K562 (cell line): ENCODE data around the gene SNCB. TPM values are rescaled to one million over a fixed set of nuclear protein-coding genes. Genes with fewer than 3 reads are reported as not detected.
A peak's percentile ranks its signal among the peaks of the same experiment; 100 is the strongest.

Experiments used
- ATAC-seq: fragments of 200-7000 bp; cut with Tn5 transposase; 3 replicates; pipeline ENCODE4 v1.9.1; 2020; ENCODE audit warnings: moderate library complexity
- BruUV-seq: library from RNA; stranded (reverse); fragments of 400-500 nt; replicated peaks from 2 replicates; lab custom pipeline; 2021; lab: Mats Ljungman, UMichigan
- CTCF ChIA-PET: fragments of 300-600 bp; formaldehyde crosslinking; extraction: SDS; loops from one replicate; lab custom pipeline; 2021; ENCODE audit warnings: low intra/inter-chr PET ratio; lab: Yijun Ruan, JAX
- POLR2A ChIA-PET: fragments of 300-600, 350-650 bp; sonication (Branson Sonifier 250); formaldehyde crosslinking; extraction: SDS; loops from one replicate; lab custom pipeline; 2021; ENCODE audit warnings: antibody characterized with exemption, inconsistent platforms; lab: Yijun Ruan, JAX
- DNase-seq, 4 experiments: peaks; one replicate each; pipeline versions ENCODE4 v3.0.0 to v3.0.0-alpha.2; 2011 to 2018; ENCODE audit warnings: low spot score in 3 of 4, mixed read lengths in 3 of 4; ENCODE audit errors: extremely low read depth in 1 of 4
- FAIRE-seq: peaks from 2 replicates; lab custom pipeline; 2011; peaks lifted over from hg19 to GRCh38; lab: Jason Lieb, UNC
- H2AFZ ChIP-seq: 2 replicates; pipeline ENCODE4 v1.6.0; 2011; ENCODE audit warnings: low read depth, low read length, control low read depth, inconsistent platforms
- H3K27ac ChIP-seq: fragments of 200-600 bp; 3 replicates; pipeline ENCODE4 v1.8.0; 2011; ENCODE audit warnings: low read depth, mild to moderate bottlenecking, control low read depth, inconsistent platforms, low read length, moderate library complexity, mixed read lengths; ENCODE audit errors: extremely low read depth
- H3K27me3 ChIP-seq, 2 experiments: fragments of 300-600 bp in 1 of 2; 2 replicates in 1 of 2; 3 replicates in 1 of 2; pipeline versions ENCODE4 v1.6.0 to v1.8.0; 2011; ENCODE audit warnings: inconsistent platforms in 2 of 2, low read length in 2 of 2, mild to moderate bottlenecking in 1 of 2, mixed read lengths in 1 of 2, moderate library complexity in 1 of 2; ENCODE audit not compliant: control insufficient read depth in 2 of 2, insufficient read depth in 2 of 2
- H3K36me3 ChIP-seq: fragments of 300-600 bp; 3 replicates; pipeline ENCODE4 v1.8.0; 2011; ENCODE audit warnings: mild to moderate bottlenecking, low read length, inconsistent platforms; ENCODE audit not compliant: control insufficient read depth, insufficient read depth
- H3K4me1 ChIP-seq, 2 experiments: fragments of 200-600 bp in 1 of 2; replicated peaks in 1 of 2; 2 replicates in 1 of 2; 3 replicates in 1 of 2; pipeline versions ENCODE4 v1.5.1 to v1.8.0; 2011; ENCODE audit warnings: inconsistent platforms in 2 of 2, low read length in 2 of 2, mild to moderate bottlenecking in 1 of 2, mixed read lengths in 1 of 2, moderate library complexity in 1 of 2; ENCODE audit not compliant: control insufficient read depth in 2 of 2, insufficient read depth in 2 of 2
- H3K4me2 ChIP-seq: 2 replicates; pipeline ENCODE4 v1.6.1; 2011; ENCODE audit warnings: low read length, control low read depth, inconsistent platforms, mixed read lengths; ENCODE audit not compliant: insufficient read depth
- H3K4me3 ChIP-seq: fragments of 200-600 bp; sonication (generic), shearing (Covaris generic); 2 replicates; pipeline ENCODE4 v1.5.1; 2016; ENCODE audit warnings: control low read depth, inconsistent platforms
- H3K79me2 ChIP-seq: fragments of 200-600 bp; 3 replicates; pipeline ENCODE4 v1.8.0; 2011; ENCODE audit warnings: low read length, inconsistent platforms; ENCODE audit not compliant: control insufficient read depth, insufficient read depth
- H3K9ac ChIP-seq, 2 experiments: 2 replicates each; pipeline versions ENCODE4 v1.6.0 to v1.6.1; 2011; ENCODE audit warnings: low read depth in 2 of 2, low read length in 2 of 2, control low read depth in 1 of 2, inconsistent platforms in 1 of 2, mild to moderate bottlenecking in 1 of 2, mixed read lengths in 1 of 2; ENCODE audit not compliant: insufficient read depth in 1 of 2
- H3K9me1 ChIP-seq: one replicate; pipeline ENCODE4 v1.6.0; 2011; ENCODE audit warnings: inconsistent platforms, mild to moderate bottlenecking, low read length, moderate library complexity; ENCODE audit not compliant: control insufficient read depth, insufficient read depth
- H3K9me3 ChIP-seq: replicated peaks from 2 replicates; pipeline ENCODE4 v1.5.1; 2011; ENCODE audit warnings: low read depth, low read length, inconsistent platforms; ENCODE audit not compliant: control insufficient read depth, insufficient read depth
- H4K20me1 ChIP-seq: replicated peaks from 2 replicates; pipeline ENCODE4 v1.6.1; 2011; ENCODE audit warnings: low read length, inconsistent platforms, mixed read lengths; ENCODE audit not compliant: control insufficient read depth, insufficient read depth
- EP400 ChIP-seq: fragments of 450-650 bp; IDR thresholded peaks from 2 replicates; pipeline ENCODE4 v1.6.1; 2017; ENCODE audit warnings: antibody characterized with exemption, mild to moderate bottlenecking, moderate library complexity
- ETV1 ChIP-seq: fragments of 450-650 bp; conservative IDR thresholded peaks from 2 replicates; pipeline ENCODE4 v1.6.1; 2016; ENCODE audit warnings: missing genetic modification characterization, control low read depth, low read depth, missing compliant biosample characterization
- GTF2A2 ChIP-seq: IDR thresholded peaks from 2 replicates; pipeline ENCODE4 v1.6.1; 2016; ENCODE audit warnings: mild to moderate bottlenecking, missing genetic modification characterization, missing compliant biosample characterization
- KAT2B ChIP-seq: IDR thresholded peaks from one replicate; pipeline ENCODE4 v1.6.1; 2012; ENCODE audit warnings: low read depth, mild to moderate bottlenecking, control low read depth, inconsistent platforms, low read length, moderate library complexity
- MBD2 ChIP-seq: sonication (generic); IDR thresholded peaks from 2 replicates; pipeline ENCODE4 v1.6.1; 2016; ENCODE audit warnings: low read depth, borderline replicate concordance
- MCM5 ChIP-seq: fragments of 450-650 bp; IDR thresholded peaks from 2 replicates; pipeline ENCODE4 v1.6.1; 2016; ENCODE audit warnings: low read depth
- OTX1 ChIP-seq: fragments of 450-650 bp; formaldehyde crosslinking; IDR thresholded peaks from 2 replicates; pipeline ENCODE4 v1.4.0; 2022; ENCODE audit warnings: mild to moderate bottlenecking
- SMAD2 ChIP-seq: fragments of 150-350 bp; IDR thresholded peaks from 2 replicates; pipeline ENCODE4 v1.6.1; 2014; ENCODE audit warnings: low read depth, mild to moderate bottlenecking, low read length
- SNAPC5 ChIP-seq: fragments of 250-450 bp; sonication (Bioruptor Pico); IDR thresholded peaks from 2 replicates; pipeline ENCODE4 v1.8.0; 2021; ENCODE audit warnings: moderate library complexity, mild to moderate bottlenecking, inconsistent platforms
- ZBTB49 ChIP-seq: sonication (generic); formaldehyde crosslinking; IDR thresholded peaks from 2 replicates; pipeline ENCODE4 v1.8.0; 2022; ENCODE audit warnings: missing genetic modification reagents, mild to moderate bottlenecking, borderline replicate concordance
- WGBS: fragments of 100-300 bp; shearing (Covaris generic); methylation state at CpG from one replicate; pipeline ENCODE4 v1.1.6; 2016; ENCODE audit warnings: low coverage, mixed read lengths; ENCODE audit not compliant: insufficient coverage; ENCODE audit errors: missing lambda C conversion rate; 5-methylcytosine and 5-hydroxymethylcytosine counted together
- in situ Hi-C: fragments of 300-500 bp; cut with MboI; formaldehyde crosslinking; loops from 4 replicates; pipeline ENCODE4 v1.15.0; 2018; ENCODE audit warnings: inconsistent platforms, mixed read lengths
- intact Hi-C: fragments of 100-400 bp; cut with micrococcal nuclease; formaldehyde crosslinking; loops from 2 replicates; pipeline ENCODE4 v1.14.2; 2022
- polyA plus RNA-seq, 8 experiments: library from polyadenylated mRNA; depleted of rRNA in 4 of 8; stranded (reverse) in 5 of 8; unstranded in 3 of 8; fragments of >200 nt; fragmentation: Nextera tagmentation in 2 of 8; fragmentation: Illumina TruSeq in 1 of 8; extraction: Ambion mirVana in 2 of 8; extraction: Trizol in 1 of 8; gene quantifications; 2 replicates each; pipeline versions ENCODE4 v1.2.1 to v1.2.3, GENCODE V29; 2011 to 2014; ENCODE audit warnings: inconsistent platforms in 1 of 8, missing spikeins in 1 of 8
- total RNA-seq, 7 experiments: library from RNA; depleted of rRNA in 6 of 7; stranded (reverse); fragments of >200 nt in 6 of 7; fragmentation: Illumina TruSeq in 2 of 7; extraction: Trizol in 2 of 7; gene quantifications; 2 replicates each; pipeline versions ENCODE4 v1.2.1 to v1.2.3, GENCODE V29; 2011 to 2021; ENCODE audit warnings: low replicate concordance in 1 of 7

The SNCB gene
- total and polyA plus RNA-seq, 9 of the 15 experiments (the other 6 are each of a cell fraction or from before 2014, with no cell fraction given): not detected

GRCh38 chr5:176644294-176644693, 14.0 kb upstream of the SNCB start:
- peaks cover 19% of the 10 kb centered on the region for H3K79me2 ChIP-seq
- no peak overlapping the region for H3K4me3 ChIP-seq
- H3K4me2 ChIP-seq: no peak overlapping the region
- CTCF ChIA-PET: no interaction called here
- DNase-seq: peak in 1 of 4 experiments; percentile 38
- H3K9me1 ChIP-seq: no peaks in the 10 kb centered on the region
- H3K27me3 ChIP-seq: 0 out of 5 replicates have a peak, but pooled peaks cover 0 to 3% of the 10 kb centered on the region in 2 experiments
- peak overlapping the region; percentile 62; the same call in 1 of the 2 replicates for H2AFZ ChIP-seq
- H3K27ac ChIP-seq: no peak overlapping the region
- in situ Hi-C loops (no loop called here), intact Hi-C loops (loop anchor here (10.0 kb wide), 1 partner anchor 69 kb away; no protein-coding TSS in a partner anchor)
- no peak for ATAC-seq
- no peaks in the 10 kb centered on the region for H3K36me3 ChIP-seq
- peak; percentile 67 for FAIRE-seq
- POLR2A ChIA-PET: no interaction called here
- peaks cover 4% of the 10 kb centered on the region; the same call in 1 of the 2 replicates for H4K20me1 ChIP-seq
- TF ChIP-seq MBD2: no peak
- TF ChIP-seq MCM5: no peak
- no peak for TF ChIP-seq EP400
- H3K9ac ChIP-seq: peak overlapping the region in 1 of 2 experiments; percentile 69; a peak in 1 of 4 replicates
- no TSS peak for BruUV-seq
- peaks cover 35 to 62% of the 10 kb centered on the region in 2 experiments for H3K4me1 ChIP-seq
- H3K9me3 ChIP-seq: no peaks in the 10 kb centered on the region
- 27% methylated on average over 9 of the region's 9 CpGs for WGBS

GRCh38 chr5:176643491-176644219, 13.3 kb upstream of the SNCB start:
- Histone ChIP-seq H3K4me1 (peaks cover 31 to 56% of the 10 kb centered on the region in 2 experiments), H3K36me3 (no peaks in the 10 kb centered on the region), H3K27ac (no peak overlapping the region), H3K4me3 (no peak overlapping the region), H3K9me1 (no peaks in the 10 kb centered on the region), H3K79me2 (peaks cover 13% of the 10 kb centered on the region), H3K9ac (peak overlapping the region in 1 of 2 experiments; percentile 69; a peak in 1 of 4 replicates), H3K4me2 (no peak overlapping the region), H3K27me3 (0 out of 5 replicates have a peak, but pooled peaks cover 0 to 6% of the 10 kb centered on the region in 2 experiments), H4K20me1 (peaks cover 4% of the 10 kb centered on the region; the same call in 1 of the 2 replicates), H2AFZ (0 out of 2 replicates have a peak overlapping the region, but pooled peaks have one; percentile 62), H3K9me3 (no peaks in the 10 kb centered on the region)
- DNase-seq (no peak), ATAC-seq (no peak), FAIRE-seq (no peak)
- TF ChIP-seq KAT2B (no peak), GTF2A2 (tag) (no peak), OTX1 (CRISPR knock-in tag) (no peak), ETV1 (tag) (no peak), SNAPC5 (CRISPR knock-in tag) (no peak), SMAD2 (no peak), ZBTB49 (CRISPR knock-in tag) (no peak)
- in situ Hi-C loops (no loop called here), intact Hi-C loops (loop anchor here (10.0 kb wide), 1 partner anchor 69 kb away; no protein-coding TSS in a partner anchor)
- WGBS: 75% methylated on average over 9 of the region's 11 CpGs
- ChIA-PET POLR2A (no interaction called here), CTCF (no interaction called here)
- BruUV-seq: no TSS peak
